PC-3 (cell line): ENCODE results near the gene THAP4. TPM values are rescaled to one million over a fixed set of nuclear protein-coding genes. Genes with fewer than 3 reads are reported as not detected.

Experiments
- ATAC-seq: fragments of 200-7000 bp; cut with Tn5 transposase; 2 replicates; pipeline ENCODE4 v1.9.1; 2020; ENCODE audit warnings: mild to moderate bottlenecking, moderate library complexity
- BruUV-seq: library from RNA; stranded (reverse); fragments of 400-500 nt; replicated peaks from 2 replicates; lab custom pipeline; 2021; lab: Mats Ljungman, UMichigan
- CTCF ChIA-PET: fragments of 300-600 bp; sonication (Branson Sonifier 250); formaldehyde crosslinking; loops from one replicate; lab custom pipeline; 2022; ENCODE audit warnings: antibody characterized with exemption; lab: Charles Lee
- POLR2A ChIA-PET: fragments of 300-600 bp; sonication (Branson Sonifier 250); formaldehyde crosslinking; loops from one replicate; lab custom pipeline; 2022; ENCODE audit warnings: antibody characterized with exemption; ENCODE audit not compliant: unreplicated experiment; lab: Charles Lee
- DNase-seq: peaks from one replicate; pipeline ENCODE4 v3.0.0-alpha.2; 2015
- H2AFZ ChIP-seq: fragments of 300-600 bp; sonication (generic); 2 replicates; pipeline ENCODE4 v1.6.0; 2016; ENCODE audit warnings: antibody characterized with exemption, low read length
- H3F3A ChIP-seq: fragments of 300-600 bp; sonication (generic); one replicate; pipeline ENCODE4 v1.6.0; 2017; ENCODE audit warnings: antibody characterized with exemption, low read length, control low read depth, mild to moderate bottlenecking; ENCODE audit not compliant: unreplicated experiment
- H3K27ac ChIP-seq: fragments of 300-600 bp; sonication (generic); 2 replicates; pipeline ENCODE4 v1.5.1; 2016; ENCODE audit warnings: mild to moderate bottlenecking, low read length
- H3K27me3 ChIP-seq: fragments of 300-600 bp; sonication (generic); 2 replicates; pipeline ENCODE4 v1.6.1; 2016; ENCODE audit warnings: low read length, mixed read lengths
- H3K36me3 ChIP-seq: fragments of 300-600 bp; sonication (generic); 2 replicates; pipeline ENCODE4 v1.6.1; 2016; ENCODE audit warnings: low read depth, mixed run types, low read length, mixed read lengths
- H3K4me1 ChIP-seq: fragments of 300-600 bp; sonication (generic); 2 replicates; pipeline ENCODE4 v1.5.1; 2016; ENCODE audit warnings: low read length; ENCODE audit not compliant: insufficient read depth
- H3K4me2 ChIP-seq: fragments of 300-600 bp; sonication (generic); 2 replicates; pipeline ENCODE4 v1.6.0; 2016; ENCODE audit warnings: low read length
- H3K4me3 ChIP-seq: fragments of 300-600 bp; sonication (generic); 2 replicates; pipeline ENCODE4 v1.5.1; 2016; ENCODE audit warnings: mild to moderate bottlenecking, low read length, mixed read lengths
- H3K79me2 ChIP-seq: fragments of 300-600 bp; sonication (generic); 2 replicates; pipeline ENCODE4 v1.6.1; 2017; ENCODE audit warnings: low read length, mixed read lengths
- H3K9ac ChIP-seq: fragments of 300-600 bp; sonication (generic); 2 replicates; pipeline ENCODE4 v1.6.0; 2016; ENCODE audit warnings: mild to moderate bottlenecking, low read length
- H3K9me2 ChIP-seq: fragments of 300-600 bp; sonication (generic); replicated peaks from 2 replicates; pipeline ENCODE4 v1.6.1; 2016; ENCODE audit warnings: mixed run types, low read length, mixed read lengths
- H3K9me3 ChIP-seq: fragments of 300-600 bp; sonication (generic); 2 replicates; pipeline ENCODE4 v1.6.1; 2016; ENCODE audit warnings: low read length, mixed read lengths
- H4K20me1 ChIP-seq: fragments of 300-600 bp; sonication (generic); 2 replicates; pipeline ENCODE4 v1.6.1; 2016; ENCODE audit warnings: low read length, mixed read lengths
- EZH2 ChIP-seq: fragments of 300-600 bp; sonication (generic); IDR thresholded peaks from one replicate; pipeline ENCODE4 v1.6.1; 2017; ENCODE audit warnings: antibody characterized with exemption, mild to moderate bottlenecking, low read length; ENCODE audit not compliant: unreplicated experiment
- EZH2phosphoT487 ChIP-seq: fragments of 300-600 bp; sonication (generic); IDR thresholded peaks from 2 replicates; pipeline ENCODE4 v1.6.1; 2018; ENCODE audit warnings: mild to moderate bottlenecking, antibody characterized with exemption, low read length, borderline replicate concordance
- intact Hi-C: fragments of 100-400 bp; cut with micrococcal nuclease; formaldehyde crosslinking; loops from 2 replicates; pipeline ENCODE4 v1.9.0; 2023
- total RNA-seq: library from RNA; depleted of rRNA; stranded (reverse); fragments of >200 nt; gene quantifications from 2 replicates; pipeline ENCODE4 v1.2.3, GENCODE V29; 2014
- TF ChIP-seq, protein P1 (sequence below): fragments of 300-600 bp; sonication (generic); conservative IDR thresholded peaks from 2 replicates; pipeline ENCODE4 v1.5.1; 2017; ENCODE audit warnings: antibody characterized with exemption, low read depth, mild to moderate bottlenecking, low read length

THAP4 gene
- total RNA-seq, 1 experiment from 2014 or later, result 75.1 TPM

- H3F3A ChIP-seq, result no peaks in the 10 kb centered on the region
- no peak overlapping the region for H3K27ac ChIP-seq
- H3K4me2 ChIP-seq, result no peak overlapping the region
- no peaks in the 10 kb centered on the region for H3K79me2 ChIP-seq
- no peak overlapping the region for H2AFZ ChIP-seq
- H3K9me2 ChIP-seq, result no peaks in the 10 kb centered on the region
- H4K20me1 ChIP-seq, result no peaks in the 10 kb centered on the region
- ChIA-PET POLR2A (no interaction called here), CTCF (no interaction called here)
- H3K9ac ChIP-seq, result no peak overlapping the region
- DNase-seq, result no peak
- intact Hi-C loops, result no loop called here
- TF ChIP-seq EZH2, result no peak
- TF ChIP-seq EZH2phosphoT487, result no peak
- TF ChIP-seq, protein P1, sequence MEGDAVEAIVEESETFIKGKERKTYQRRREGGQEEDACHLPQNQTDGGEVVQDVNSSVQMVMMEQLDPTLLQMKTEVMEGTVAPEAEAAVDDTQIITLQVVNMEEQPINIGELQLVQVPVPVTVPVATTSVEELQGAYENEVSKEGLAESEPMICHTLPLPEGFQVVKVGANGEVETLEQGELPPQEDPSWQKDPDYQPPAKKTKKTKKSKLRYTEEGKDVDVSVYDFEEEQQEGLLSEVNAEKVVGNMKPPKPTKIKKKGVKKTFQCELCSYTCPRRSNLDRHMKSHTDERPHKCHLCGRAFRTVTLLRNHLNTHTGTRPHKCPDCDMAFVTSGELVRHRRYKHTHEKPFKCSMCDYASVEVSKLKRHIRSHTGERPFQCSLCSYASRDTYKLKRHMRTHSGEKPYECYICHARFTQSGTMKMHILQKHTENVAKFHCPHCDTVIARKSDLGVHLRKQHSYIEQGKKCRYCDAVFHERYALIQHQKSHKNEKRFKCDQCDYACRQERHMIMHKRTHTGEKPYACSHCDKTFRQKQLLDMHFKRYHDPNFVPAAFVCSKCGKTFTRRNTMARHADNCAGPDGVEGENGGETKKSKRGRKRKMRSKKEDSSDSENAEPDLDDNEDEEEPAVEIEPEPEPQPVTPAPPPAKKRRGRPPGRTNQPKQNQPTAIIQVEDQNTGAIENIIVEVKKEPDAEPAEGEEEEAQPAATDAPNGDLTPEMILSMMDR, result no peak
- H3K9me3 ChIP-seq, result no peaks in the 10 kb centered on the region
- no TSS peak for BruUV-seq
- no peak for ATAC-seq
- H3K4me3 ChIP-seq, result no peak overlapping the region
- peaks cover 21% of the 10 kb centered on the region for H3K36me3 ChIP-seq
- no peaks in the 10 kb centered on the region for H3K4me1 ChIP-seq
- no peaks in the 10 kb centered on the region for H3K27me3 ChIP-seq
Observed at GRCh38 chr2:241657786-241658254, 20.9 kb upstream of the THAP4 start.

- no TSS peak for BruUV-seq
- CTCF ChIA-PET, result no interaction called here
Observed at GRCh38 chr2:241656190-241656741, 19.3 kb upstream of the THAP4 start.

More at GRCh38 chr2:241656190-241656741, 19.3 kb upstream of the THAP4 start:
- intact Hi-C loops, result no loop called here
- H3K79me2 ChIP-seq, result no peaks in the 10 kb centered on the region
- H3K4me1 ChIP-seq, result no peaks in the 10 kb centered on the region
- H3K4me2 ChIP-seq, result no peak overlapping the region
- POLR2A ChIA-PET, result no interaction called here
- DNase-seq, result no peak
- H2AFZ ChIP-seq, result no peak overlapping the region
- ATAC-seq, result no peak
- H3K27ac ChIP-seq, result no peak overlapping the region
- no peak overlapping the region for H3K9ac ChIP-seq
- no peaks in the 10 kb centered on the region for H3K9me3 ChIP-seq
- no peak overlapping the region for H3K4me3 ChIP-seq
- H4K20me1 ChIP-seq, result no peaks in the 10 kb centered on the region
- no peaks in the 10 kb centered on the region for H3F3A ChIP-seq
- no peaks in the 10 kb centered on the region for H3K27me3 ChIP-seq
- TF ChIP-seq EZH2phosphoT487 (no peak), EZH2 (no peak)
- TF ChIP-seq, protein P1, result no peak
- peaks cover 26% of the 10 kb centered on the region for H3K36me3 ChIP-seq
- H3K9me2 ChIP-seq, result no peaks in the 10 kb centered on the region
